Urothelium cell line (cell line): ENCODE measurements around the gene IL5.
"Not testable (repeated sequence)": the region's sequence is repeated elsewhere in the genome, so short reads cannot be mapped to it uniquely, and the experiment has no call there.

Source experiments
- DNase-seq: peaks from one replicate; pipeline ENCODE4 v3.0.0; 2011; ENCODE audit warnings: low spot score, mixed read lengths
- FAIRE-seq: peaks from 2 replicates; lab custom pipeline; 2011; peaks lifted over from hg19 to GRCh38; lab: Jason Lieb, UNC

The IL5 gene

DNA sequence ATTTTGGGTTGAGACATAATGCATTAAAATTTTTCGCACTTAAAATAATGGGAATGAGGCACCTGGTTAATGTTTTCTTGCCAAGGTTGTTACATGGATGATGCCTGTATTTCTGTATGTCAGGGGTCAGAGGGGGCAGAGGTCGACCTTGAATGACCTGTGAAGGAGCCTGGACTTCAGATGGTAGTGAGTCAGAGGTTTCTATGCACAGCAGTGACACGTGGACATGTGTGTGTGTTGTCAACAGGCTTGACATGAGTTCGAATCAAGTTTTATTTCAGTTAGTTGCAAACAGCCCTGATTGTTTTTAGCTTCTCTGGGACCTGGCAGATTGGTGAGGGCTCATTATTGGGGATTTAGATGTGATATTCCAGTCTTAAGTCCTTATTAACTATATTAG, 3.6 kb downstream of the IL5 start:
- FAIRE-seq (no peak), DNase-seq (no peak)

DNA sequence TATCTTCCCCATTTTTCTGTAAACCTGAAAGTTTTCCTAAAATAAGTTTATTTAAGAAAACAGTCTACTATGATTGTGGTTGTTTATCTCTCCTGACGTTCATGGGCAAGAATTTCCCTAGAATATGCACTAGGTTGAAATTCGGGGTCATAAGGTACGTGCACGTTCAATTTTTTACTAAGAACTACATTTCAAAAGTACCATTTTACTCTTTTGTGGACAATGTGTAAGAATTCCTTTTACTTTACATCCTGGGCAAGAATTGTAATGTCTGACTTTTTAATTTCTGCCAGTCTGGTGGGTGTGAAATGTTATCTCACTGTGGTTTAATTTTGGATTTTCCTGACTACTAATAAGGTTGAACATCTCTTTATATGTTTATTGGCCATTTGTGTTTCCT, 12.4 kb downstream of the IL5 start:
- FAIRE-seq (no peak), DNase-seq (no peak)

DNA sequence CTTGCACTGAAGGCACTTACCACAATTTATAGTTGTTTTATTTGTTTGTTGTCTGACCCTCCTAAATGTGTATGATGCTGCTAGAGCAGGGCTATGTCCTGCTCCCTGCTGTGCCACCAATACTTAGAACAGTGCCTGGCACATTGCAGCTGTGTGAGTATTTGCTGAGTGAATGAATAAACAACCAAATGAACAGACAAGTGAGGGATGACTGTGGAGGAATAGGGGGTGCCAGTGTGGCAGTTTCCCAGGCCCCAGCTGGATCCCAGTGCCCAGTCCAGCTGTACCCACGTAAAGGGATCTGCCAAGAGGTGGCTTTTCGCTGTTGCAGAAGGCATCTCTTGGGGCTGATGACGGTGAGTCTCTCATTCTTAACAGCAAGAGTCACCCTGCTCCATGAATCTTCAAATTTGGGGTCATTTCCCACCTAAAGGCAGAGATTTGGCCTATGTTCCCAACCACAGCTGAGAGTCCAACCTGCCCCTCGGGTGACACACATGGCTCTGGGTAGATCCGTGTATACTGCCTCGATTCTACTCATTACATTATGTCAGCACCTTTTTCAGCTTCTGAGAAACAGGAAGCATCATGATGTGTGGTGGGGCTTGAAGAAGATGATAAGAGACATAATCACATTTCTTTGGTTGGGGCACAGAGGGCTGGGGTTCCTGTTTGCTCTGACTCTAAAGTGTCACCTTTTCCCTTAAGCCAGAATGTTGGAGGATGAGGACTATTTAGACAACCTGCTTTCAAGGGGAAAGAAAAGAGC, 14.3 kb downstream of the IL5 start:
- FAIRE-seq (no peak), DNase-seq (no peak)

DNA sequence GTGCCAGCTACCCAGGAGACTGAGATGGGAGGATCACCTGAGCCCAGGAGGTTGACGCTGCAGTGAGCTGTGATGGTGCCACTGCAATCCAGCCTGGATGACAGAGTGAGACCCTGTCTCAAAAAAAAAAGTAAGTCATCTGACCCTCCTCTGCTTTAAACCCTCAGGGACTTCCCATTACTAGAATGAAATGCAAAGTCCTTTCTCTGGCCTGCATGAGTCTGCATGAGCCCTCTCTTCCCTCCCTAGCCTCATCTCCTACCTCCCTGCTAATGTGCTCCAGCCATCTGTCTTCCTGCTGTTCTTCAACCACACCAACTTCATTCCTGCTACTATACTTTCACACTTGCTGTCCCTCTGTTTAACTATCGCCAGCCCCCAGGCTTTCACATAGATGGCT, 15.3 kb downstream of the IL5 start:
- DNase-seq (no peak), FAIRE-seq (no peak)

DNA sequence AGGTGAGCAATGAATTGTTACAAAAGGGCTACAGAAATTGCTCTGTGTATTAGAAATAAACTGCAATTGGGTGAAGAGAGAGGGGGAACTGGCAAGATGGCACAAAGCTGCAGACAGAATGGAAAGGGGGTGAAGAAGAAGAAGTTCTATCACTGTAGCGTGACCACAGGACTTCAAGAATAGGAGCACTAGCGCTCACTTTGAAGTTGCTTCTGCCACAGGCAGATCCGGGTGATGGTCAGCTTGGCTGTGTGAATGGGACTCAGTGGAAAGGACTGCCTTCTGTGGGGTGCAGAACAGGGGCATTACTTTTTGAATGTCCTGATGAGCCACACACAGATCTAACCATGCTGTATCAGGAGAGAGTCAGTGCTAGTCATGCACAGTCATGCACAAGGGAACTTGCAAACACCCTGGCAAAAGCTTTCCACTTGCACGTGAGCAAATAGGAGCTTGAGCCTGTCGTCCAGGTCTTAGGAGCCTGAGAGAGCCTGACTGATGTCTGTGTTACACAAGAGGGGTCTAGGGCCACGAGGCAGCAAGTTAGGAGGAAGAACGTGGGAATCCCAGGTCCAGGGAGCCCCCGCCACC, 16.3 kb downstream of the IL5 start:
- DNase-seq: no peak
- no peak for FAIRE-seq

DNA sequence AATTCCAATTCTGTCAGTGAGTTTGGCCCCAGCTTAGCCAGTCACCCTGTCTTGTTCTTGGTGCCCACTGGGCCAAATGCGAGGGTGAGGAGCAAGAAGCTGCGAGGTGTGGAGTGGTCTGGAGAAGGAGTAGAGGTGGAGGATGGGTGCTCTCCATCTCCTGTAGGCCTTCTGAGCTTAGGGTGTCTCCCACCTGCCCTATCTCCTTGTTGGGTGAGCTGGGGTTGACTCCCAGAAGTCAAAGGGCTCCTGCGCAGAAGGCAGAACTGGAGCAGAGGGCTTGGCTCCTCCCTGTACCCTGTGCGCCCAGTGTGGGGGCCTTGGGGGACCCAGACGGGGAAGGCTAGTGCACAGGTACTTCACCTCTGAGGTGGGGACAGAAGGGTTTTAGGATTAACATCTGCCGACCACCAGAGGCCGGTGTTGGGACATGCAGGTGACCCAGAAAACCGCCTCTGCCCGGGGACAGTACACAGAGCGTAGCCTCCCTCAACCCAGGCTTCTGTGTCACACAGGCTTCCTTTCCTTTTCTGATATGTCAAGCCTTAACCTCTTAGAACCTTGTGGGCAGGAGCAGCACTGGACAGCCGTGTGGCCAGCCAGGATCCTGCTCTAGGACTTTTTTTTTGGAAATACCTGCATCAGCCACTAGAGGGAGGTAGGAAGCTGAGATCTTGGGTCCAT, 16.9 kb downstream of the IL5 start:
- FAIRE-seq (no peak), DNase-seq (peak; percentile 74)

DNA sequence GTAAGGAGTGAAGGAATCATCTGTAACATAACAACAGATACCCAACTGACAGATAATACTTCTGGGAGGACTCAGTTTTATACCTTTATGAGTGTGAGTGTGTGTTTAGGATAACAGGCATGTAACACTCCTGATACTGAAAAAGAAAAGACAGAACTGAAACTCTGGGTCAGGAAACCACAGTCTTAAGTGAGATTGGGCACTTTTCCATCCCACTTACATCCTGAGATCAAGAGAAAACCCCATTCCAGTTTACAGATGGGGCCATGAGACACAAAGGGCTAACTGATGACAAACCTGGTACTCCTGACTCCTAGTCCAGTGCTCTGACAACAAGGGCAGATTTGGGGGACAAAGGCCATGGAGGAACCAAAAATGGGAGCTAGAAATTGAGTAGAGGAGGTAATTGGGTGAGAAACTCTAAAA, 18.0 kb downstream of the IL5 start:
- DNase-seq (no peak), FAIRE-seq (no peak)

DNA sequence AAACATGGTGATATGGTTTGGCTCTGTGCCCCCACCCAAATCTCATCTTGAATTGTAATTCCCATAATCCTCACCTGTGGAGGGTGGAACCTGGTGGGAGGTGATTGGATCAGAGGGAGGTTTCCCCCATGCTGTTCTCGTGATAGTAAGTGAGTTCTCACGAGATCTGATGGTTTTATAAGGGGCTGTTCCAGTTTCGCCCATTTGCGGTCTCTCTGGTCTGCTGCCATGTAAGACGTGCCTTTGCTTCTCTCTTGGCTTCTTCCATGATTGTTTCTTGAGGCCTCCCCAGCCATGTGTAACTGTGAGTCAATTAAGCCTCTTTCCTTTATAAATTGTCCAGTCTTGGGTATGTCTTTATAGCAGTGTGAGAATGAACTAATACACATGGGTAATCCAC, 18.4 kb downstream of the IL5 start:
- FAIRE-seq, DNase-seq: not testable (repeated sequence)

DNA sequence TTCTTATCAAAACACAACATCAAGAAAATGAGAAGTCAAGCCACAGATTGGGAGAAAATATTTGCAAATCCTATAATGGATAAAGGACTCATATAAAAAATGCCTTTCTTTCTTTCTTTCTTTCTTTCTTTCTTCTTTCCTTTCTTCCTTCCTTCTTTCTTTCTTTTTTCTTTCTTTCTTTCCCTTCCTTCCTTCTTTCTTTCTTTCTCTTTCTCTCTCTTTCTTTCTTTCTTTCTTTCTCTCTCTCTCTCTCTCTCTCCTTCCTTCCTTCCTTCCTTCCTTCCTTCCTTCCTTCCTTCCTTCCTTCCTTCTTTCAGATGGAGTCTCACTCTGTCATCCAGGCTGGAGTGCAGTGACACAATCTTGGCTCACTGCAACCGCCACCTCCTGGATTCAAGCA, 21.3 kb downstream of the IL5 start:
- FAIRE-seq, DNase-seq: not testable (repeated sequence)

DNA sequence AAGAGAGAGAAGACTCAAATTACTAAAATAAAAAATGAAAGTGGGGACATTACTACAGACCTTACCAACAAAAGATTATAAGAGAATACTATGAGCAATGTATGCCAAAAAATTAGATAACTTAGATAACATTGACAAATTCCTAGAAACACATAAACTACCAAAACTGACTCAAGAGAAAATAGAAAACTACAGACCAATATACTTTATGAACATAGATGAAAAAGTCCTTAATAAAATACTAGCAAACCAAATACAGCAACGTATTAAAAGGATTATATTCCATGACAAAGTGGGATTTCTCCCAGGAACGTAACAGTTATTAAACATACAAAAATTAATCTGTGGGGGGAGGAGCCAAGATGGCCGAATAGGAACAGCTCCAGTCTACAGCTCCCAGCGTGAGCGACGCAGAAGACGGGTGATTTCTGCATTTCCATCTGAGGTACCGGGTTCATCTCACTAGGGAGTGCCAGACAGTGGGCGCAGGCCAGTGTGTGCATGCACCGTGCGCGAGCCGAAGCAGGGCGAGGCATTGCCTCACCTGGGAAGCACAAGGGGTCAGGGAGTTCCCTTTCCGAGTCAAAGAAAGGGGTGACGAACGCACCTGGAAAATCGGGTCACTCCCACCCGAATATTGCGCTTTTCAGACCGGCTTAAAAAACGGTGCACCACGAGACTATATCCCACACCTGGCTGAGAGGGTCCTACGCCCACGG, 29.5 kb downstream of the IL5 start:
- not testable (repeated sequence) for FAIRE-seq, DNase-seq

DNA sequence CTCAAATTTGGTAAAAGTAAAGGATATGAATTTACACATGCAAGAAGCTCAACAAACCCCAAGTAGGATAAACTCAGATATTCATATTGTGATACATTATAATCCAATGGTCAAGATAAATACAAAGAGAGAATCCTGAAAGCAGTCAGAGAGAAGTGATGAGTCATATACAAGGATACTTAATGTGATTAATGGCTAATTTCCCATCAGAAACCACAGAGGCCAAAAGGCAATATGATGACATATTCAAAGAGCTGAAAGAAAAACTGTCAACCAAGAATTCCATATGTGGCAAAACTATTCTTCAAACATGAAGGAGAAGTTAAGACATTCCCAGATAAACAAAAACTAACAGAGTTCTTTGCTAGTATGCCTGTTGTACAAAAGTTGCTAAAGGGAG, 33.2 kb downstream of the IL5 start:
- DNase-seq (no peak), FAIRE-seq (no peak)

DNA sequence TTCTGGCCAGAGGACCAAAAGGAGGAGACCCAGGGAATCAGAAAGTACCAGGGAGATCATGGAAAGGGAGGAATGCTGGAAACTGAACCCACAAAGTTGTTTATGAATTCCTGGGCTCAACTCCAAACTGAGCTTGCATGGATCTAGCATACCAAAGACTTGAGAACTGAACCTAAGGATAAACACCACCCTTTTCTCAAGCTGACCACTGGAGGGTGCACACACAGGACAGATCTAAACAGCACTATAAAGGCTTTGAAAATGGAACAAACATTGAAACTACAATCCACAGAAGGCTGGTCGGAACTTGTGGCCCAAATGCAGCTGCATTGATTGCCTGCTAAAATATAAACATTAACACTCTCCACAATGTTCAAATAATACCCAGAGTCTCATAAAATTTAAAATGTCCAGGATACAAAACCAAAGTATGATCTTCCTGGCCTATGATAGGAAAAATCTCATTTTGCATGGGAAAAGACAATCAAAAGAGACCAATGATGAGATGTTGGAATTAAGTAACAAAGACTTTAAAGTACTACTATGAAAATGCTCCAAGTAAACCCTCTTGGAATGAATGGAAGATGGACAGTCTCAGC, 37.1 kb downstream of the IL5 start:
- DNase-seq (peak; percentile 67), FAIRE-seq (no peak)

DNA sequence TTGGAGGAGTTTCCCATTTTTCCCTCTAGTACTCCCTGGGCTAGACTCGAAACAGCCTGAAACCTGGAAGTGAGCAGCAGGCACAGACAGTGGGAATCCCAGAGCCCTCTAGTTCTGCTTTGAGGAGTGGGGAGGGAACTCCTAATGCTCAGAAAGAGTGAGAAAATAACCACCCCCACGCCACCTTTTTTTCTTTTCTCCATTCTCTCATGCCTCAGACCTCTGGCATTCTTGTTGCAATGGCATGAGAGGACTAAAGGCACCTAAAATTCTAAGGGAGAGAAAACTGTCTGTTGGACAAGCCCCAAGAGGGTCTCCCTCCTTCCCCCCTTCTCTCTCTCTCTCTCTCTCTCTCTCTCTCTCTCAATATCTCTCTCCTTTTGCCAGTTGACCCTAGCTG, 37.7 kb downstream of the IL5 start:
- DNase-seq (no peak), FAIRE-seq (no peak)

DNA sequence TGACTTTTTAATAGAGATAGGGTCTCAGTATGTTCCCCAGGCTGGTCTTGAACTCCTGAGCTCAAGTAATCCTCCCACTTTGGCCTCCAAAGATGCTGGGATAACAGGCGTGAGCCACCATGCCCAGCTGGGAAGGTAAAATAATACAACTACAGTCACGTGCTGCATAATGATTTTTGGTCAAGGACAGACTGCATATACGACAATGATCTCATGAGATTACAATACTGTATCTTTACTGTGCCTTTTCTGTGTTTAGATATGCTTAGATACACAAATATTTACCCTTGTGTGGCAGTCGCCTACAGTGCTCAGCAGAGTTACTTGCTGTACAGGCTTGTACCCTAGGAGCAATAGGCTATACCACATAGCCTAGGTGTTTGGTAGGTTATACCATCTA, 38.6 kb downstream of the IL5 start:
- DNase-seq: no peak
- no peak for FAIRE-seq

DNA sequence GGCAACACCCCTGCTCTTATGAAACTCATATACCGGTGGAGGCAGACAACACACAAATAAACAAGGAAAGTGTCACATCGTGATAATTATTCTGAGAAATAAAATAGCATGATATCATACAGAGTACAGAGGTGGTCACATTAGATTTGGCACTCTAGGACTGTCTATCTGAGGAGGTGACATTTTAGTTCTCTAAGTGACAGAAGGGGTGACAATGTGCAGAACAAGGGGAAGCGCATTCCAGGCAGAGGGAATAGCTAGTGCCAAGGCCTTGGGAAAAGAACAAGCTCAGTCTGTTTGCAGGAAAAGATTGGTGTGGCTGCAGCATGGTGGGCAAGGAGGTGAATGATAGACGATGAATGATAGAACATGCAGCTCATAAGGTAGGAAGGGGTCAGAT, 40.1 kb downstream of the IL5 start:
- no peak for DNase-seq

DNA sequence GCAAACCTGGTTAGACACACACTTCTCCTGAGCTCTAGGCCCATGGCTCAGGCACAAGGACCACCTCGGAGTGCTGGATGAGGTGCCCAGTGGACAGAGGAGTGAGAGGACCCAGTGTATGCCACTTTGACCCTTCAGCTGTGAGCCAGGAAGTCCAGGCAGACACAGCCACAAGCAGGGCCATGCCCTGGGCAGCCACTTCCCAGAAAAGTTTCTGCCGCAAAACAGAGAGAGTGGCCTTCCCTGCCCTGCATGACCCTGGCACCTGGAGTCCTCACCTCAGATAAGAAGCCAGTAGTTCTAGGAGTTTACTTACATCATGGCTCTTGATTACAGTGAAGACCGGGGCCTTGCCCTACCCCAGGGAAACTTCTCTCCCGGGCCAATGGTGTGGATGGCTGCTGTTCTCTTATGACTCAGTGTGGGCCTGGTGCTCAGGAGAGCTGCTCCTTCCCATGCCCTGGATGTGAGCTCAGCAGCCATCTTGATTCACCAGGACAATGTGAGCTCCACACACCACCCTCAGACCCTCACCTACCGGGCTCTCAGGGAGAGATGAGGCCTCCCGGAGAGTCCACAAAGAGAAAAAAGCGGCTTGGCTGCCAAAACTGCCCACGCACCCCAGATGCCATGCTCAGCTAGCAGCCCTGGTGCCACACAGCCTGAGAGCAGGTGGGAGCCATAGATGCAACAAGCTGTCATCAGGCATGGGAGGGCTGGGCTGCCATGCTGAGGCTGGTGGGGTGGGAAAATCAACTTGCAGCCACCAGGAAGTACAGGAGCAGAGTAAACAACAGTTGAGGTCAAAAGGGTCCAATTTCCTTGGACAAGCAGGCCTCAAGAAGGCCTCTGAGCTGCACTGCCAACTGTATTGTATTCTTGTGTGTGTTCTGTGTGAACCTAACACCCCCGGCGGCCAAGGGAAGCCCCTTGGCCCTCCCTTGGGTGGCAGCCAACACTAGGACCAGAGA, 41.1 kb downstream of the IL5 start:
- DNase-seq (no peak), FAIRE-seq (no peak)

More for the DNA sequence above, 40.1 kb downstream of the IL5 start:
- FAIRE-seq: no peak

DNA sequence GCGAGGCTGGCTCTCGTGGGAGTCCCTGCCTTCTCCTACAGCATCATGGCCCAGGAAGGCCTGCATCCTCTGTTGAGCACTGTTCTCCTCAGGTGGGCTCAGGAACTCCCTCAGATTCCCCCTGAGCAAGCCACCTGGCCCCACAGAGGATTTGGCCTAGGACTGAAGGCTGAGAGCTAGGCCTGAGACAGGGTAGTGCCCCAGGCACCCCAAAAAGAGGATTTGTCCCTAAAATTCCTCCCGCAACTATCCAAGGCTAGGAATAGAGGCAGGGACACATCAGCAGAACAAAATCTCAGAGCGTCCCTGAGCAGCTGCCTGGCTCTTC, 41.7 kb downstream of the IL5 start:
- FAIRE-seq (no peak), DNase-seq (no peak)

DNA sequence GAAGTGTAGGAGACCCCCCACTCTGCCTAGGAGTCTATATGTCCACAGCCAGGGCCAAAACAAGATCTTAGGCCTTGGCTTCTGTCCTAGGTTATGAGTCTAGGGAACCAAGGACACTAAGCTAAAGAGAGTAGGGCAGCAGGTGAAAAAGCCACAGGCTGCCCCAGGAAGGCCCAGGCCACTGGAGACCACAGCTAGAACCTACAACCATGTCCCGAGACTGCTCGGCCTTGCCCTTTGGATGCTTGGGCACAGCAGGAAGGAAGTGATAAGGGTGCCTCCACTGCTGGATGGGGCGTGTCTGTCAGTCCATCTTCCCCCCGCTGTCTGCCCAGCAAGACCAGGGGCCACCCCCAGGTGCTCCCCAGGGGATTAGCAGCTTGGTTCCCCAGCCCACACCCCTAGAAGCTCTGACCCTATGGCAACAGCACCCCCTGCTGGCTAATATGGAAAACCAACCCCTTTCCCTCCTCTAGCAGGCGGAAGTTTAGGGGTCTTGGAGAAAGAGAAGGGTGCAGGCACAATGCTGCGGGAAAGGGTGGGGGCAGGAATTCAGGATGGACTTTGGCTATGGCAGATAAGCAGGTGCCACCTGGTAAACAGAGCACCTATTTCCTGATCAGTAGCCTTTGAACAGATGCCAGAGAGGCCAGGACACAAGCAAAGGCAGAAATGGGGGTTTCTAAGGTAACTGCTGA, 42.2 kb downstream of the IL5 start:
- DNase-seq: peak; percentile 35
- FAIRE-seq: no peak

DNA sequence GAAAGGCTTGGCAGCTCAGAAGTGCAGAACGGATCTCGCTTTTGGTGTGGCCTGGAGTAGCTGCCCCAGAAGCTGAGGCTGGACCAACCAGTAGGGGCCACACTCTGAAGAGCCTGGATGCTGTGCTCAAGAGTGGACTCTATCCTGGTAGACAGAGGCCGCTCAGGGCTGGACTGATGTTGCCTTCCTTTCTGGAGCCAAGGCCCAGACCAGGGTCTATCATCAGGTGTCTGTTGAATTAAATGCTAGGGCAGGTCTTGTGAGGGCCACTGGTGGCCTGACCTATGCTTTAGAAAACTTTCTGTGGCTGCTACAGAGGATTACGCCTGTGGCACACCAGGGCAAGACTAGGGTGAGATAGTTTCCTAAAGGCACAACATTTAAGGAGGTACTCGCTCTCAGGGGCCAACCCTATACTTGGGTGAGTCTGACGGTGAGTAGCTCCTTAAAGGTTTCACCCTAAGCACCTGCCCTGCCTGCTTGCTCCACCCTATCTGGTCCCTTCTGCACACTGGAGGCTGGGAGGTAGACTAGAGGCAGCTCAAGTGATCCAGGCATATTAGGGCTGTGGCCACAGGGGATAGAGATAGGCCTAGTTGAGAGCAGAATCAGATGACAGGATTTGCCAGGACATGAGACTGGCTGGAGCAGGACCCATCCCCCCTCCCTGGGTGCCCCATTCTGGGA, 42.9 kb downstream of the IL5 start:
- FAIRE-seq (no peak), DNase-seq (no peak)
